DOHH2 (cell line): Measurements from ENCODE around the gene GTF2A1L.
"Not testable (repeated sequence)": the region's sequence is repeated elsewhere in the genome, so short reads cannot be mapped to it uniquely, and the experiment has no call there.

Experiments
- CTCF ChIP-seq: fragments of 200-600 bp; sonication (generic); IDR thresholded peaks from one replicate; pipeline ENCODE4 v1.5.1; 2014; ENCODE audit warnings: antibody characterized with exemption, mild to moderate bottlenecking, low read depth, low read length; ENCODE audit not compliant: poor library complexity, severe bottlenecking
- EZH2phosphoT487 ChIP-seq: fragments of 200-600 bp; sonication (generic); IDR thresholded peaks from 2 replicates; pipeline ENCODE4 v1.6.1; 2017; ENCODE audit warnings: borderline replicate concordance, mild to moderate bottlenecking, antibody characterized with exemption, low read length, moderate library complexity, mixed read lengths

GRCh38 chr2:48703621-48704020 lies 86.0 kb downstream of the GTF2A1L start:
- not testable (repeated sequence) for TF ChIP-seq CTCF, EZH2phosphoT487
